ENCODE data around the gene CD2BP2.

GRCh38 chr16:30397776-30398660 lies 42.9 kb upstream of the CD2BP2 start:
- TF ChIP-seq CTCF (IDR thresholded peaks at IDR 0.05) (no peak), POLR2A (IDR thresholded peaks at IDR 0.05) (no peak)

Measured in tibial nerve (tissue), 3 donors.